ENCODE results near the gene OXTR. TPM values are rescaled to one million over a fixed set of nuclear protein-coding genes. Genes with fewer than 3 reads are reported as not detected.
A peak's percentile ranks its signal among the peaks of the same experiment; 100 is the strongest.

Gene OXTR
- total and polyA plus RNA-seq, 8 donors: 0.73 to 1.1 TPM; not detected in 6

DNA sequence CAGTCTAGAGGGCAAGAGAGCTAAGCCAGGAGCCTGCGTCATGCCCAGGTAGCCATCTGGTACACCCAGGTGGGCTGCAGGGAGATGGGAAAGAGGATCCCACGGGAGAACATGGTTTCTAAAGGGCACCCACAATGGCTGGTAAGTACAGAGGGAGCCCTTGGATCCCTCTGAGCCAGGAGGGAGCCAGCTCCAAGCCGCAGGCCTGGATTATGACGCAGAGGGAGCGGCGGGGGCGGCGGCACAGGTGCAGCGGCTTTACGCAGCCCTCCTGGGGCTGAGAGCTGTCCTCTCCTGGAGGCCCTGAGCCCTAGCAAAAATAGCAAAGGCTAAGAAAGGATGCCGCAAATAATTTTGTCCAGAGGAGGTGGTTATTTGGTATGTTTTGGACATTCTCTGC is 33.0 kb downstream of the OXTR start:
- no peak overlapping the region for H3K4me3 ChIP-seq
- no peak overlapping the region for H3K27ac ChIP-seq
- no peaks in the 10 kb centered on the region for H3K36me3 ChIP-seq
- DNase-seq: no peak
- intact Hi-C loops (cut with DNase I; ENCODE audit: low total_unique reads): no loop called here
- whole genome bisulfite sequencing, 5 donors: 88 to 94% (median 90%) methylated on average over 11 of the region's 11 CpGs
- H3K27me3 ChIP-seq: no peaks in the 10 kb centered on the region
- TF ChIP-seq, protein P1, sequence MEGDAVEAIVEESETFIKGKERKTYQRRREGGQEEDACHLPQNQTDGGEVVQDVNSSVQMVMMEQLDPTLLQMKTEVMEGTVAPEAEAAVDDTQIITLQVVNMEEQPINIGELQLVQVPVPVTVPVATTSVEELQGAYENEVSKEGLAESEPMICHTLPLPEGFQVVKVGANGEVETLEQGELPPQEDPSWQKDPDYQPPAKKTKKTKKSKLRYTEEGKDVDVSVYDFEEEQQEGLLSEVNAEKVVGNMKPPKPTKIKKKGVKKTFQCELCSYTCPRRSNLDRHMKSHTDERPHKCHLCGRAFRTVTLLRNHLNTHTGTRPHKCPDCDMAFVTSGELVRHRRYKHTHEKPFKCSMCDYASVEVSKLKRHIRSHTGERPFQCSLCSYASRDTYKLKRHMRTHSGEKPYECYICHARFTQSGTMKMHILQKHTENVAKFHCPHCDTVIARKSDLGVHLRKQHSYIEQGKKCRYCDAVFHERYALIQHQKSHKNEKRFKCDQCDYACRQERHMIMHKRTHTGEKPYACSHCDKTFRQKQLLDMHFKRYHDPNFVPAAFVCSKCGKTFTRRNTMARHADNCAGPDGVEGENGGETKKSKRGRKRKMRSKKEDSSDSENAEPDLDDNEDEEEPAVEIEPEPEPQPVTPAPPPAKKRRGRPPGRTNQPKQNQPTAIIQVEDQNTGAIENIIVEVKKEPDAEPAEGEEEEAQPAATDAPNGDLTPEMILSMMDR (IDR thresholded peaks at IDR 0.05): no peak
- TF ChIP-seq EP300 (IDR thresholded peaks at IDR 0.05): no peak
- H3K9me3 ChIP-seq: no peaks in the 10 kb centered on the region
- H3K4me1 ChIP-seq: peaks cover 0 to 6% (median 2%) of the 10 kb centered on the region in 4 donors

DNA sequence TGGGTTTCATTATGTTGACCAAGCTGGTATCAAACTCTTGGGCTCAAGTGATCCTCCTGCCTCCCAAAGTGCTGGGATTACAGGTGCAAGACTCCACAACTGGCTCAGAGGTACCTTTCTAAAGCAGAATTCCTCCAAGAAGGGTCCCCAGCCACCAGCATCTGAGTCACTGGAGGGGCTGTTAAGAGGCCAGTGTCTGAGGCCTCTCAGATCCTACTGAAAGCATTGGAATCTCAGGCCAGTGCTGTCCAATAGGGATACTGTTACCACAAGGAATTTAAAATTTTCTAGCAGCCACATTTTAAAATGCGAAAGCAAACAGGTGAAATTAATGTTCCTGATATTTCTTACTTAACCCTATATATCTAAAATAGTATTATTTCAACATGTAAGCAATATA is 34.5 kb downstream of the OXTR start:
- Histone ChIP-seq H3K4me3 (no peak overlapping the region), H3K36me3 (no peaks in the 10 kb centered on the region), H3K9me3 (no peaks in the 10 kb centered on the region), H3K27ac (no peak overlapping the region), H3K27me3 (no peaks in the 10 kb centered on the region), H3K4me1 (no peaks in the 10 kb centered on the region)
- DNase-seq: no peak
- 89 to 100% (median 98%) methylated on average over 1 of the region's 1 CpG for WGBS, 5 donors
- no peak for TF ChIP-seq POLR2A (IDR thresholded peaks at IDR 0.05)
- TF ChIP-seq, protein P1 (IDR thresholded peaks at IDR 0.05): no peak
- no peak for TF ChIP-seq EP300 (IDR thresholded peaks at IDR 0.05)
- TF ChIP-seq POLR2AphosphoS5 (IDR thresholded peaks at IDR 0.05): no peak
- intact Hi-C loops (cut with DNase I; ENCODE audit: low total_unique reads): no loop called here

DNA sequence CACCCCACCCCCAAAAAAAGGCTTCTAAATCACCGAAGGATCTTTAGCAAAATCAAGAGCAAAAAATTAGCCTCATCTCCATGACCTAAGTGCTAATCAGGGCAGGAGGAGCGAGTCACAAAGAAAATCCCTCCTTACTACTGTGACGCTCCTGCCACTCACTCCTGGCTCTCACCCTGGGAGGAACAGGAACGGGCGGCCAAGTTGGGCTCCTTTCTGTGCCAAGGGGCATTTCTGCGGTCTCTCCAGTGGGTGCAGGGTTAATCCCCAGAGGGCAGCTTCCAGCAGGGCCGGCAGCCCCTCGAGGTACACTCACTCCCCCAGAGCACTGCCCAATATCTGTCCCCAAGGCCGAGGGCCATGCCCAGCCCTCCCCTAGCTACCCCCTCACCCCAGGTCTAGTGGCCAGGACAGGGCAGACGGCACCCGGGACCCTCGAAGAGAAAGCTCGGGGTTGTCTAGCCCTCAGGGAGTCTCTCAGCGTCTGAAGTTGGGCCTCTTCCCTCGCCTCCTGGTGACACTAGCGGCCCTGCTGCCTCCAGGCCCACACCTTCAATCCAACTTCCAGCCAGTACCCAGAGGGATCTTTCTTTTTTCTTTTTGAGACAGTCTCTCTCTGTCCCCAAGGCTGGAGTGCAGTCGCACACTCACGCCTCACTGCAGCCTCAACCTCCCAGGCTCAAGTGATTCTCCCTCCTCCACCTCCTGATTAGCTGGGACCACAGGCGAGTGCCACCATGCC is 35.1 kb downstream of the OXTR start:
- intact Hi-C loops (cut with DNase I; ENCODE audit: low total_unique reads): no loop called here
- no peak for TF ChIP-seq POLR2A (IDR thresholded peaks at IDR 0.05)
- TF ChIP-seq, protein P1 (IDR thresholded peaks at IDR 0.05): no peak
- no peak for TF ChIP-seq EP300 (IDR thresholded peaks at IDR 0.05)
- no peak for TF ChIP-seq POLR2AphosphoS5 (IDR thresholded peaks at IDR 0.05)
- Histone ChIP-seq H3K27ac (no peak overlapping the region), H3K9me3 (no peaks in the 10 kb centered on the region), H3K36me3 (no peaks in the 10 kb centered on the region), H3K4me1 (no peaks in the 10 kb centered on the region), H3K27me3 (no peaks in the 10 kb centered on the region), H3K4me3 (no peak overlapping the region)
- DNase-seq: no peak
- 82 to 92% (median 88%) methylated on average over 19 of the region's 19 CpGs for WGBS, 5 donors

DNA sequence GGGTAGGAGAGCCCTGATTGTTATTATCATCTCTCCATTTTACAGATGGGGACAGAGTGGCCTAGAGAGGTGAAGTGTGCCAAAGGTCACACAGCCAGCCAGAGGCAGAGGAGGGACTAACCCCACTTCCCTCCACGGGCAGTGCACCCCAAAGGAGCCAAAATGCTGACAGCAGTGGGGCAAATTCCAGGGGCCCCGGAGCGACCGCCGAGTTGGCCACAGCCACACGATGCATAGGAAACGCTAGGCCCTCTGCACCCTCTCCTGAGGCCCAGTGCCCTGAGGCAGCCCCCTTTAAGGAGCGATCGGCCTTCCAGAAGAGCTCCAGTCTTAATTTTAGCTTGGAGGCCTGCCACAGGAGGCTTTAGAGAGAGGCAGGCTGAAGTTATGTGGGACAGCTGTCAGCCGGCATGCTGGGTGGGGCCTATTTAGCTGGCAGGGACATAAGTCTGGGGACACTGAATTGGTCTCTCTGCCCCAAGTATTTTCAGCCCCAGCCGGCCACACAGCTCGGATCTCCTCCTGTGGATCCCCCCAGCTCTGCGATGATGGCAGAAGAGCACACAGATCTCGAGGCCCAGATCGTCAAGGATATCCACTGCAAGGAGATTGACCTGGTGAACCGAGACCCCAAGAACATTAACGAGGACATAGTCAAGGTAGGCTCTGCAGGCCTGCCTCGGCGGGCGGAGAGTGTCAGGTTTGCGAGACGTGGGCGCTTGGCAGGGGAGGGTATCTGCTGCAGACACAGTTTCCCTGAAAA is 35.9 kb downstream of the OXTR start, which contains the start of gene CAV3:
Gene CAV3, plus strand, starts transcription at position 471 of the 763 bp plus-strand sequence. Its CDS starts 75 bp downstream, at position 546.
- WGBS, 5 donors: 72 to 82% (median 76%) methylated on average over 14 to 23 of the region's 23 CpGs
- H3K27ac ChIP-seq: no peak within 1 kb of the TSS
- H3K4me1 ChIP-seq: no peaks in the 10 kb centered on the region
- TF ChIP-seq POLR2A (IDR thresholded peaks at IDR 0.05): no peak
- H3K36me3 ChIP-seq: no peaks in the 10 kb centered on the region
- H3K4me3 ChIP-seq: no peak within 1 kb of the TSS
- no peaks in the 10 kb centered on the region for H3K9me3 ChIP-seq
- intact Hi-C loops (cut with DNase I; ENCODE audit: low total_unique reads): no loop called here
- no peaks in the 10 kb centered on the region for H3K27me3 ChIP-seq
- DNase-seq: peak in 1 of 2 donors; percentile 62
